HG03196 (cell line): ENCODE measurements around the gene EFCAB6.

ENCODE experiments used
- ATAC-seq: cut with Tn5 transposase; IDR thresholded peaks from one replicate; pipeline ENCODE4 v1.9.1; 2021; ENCODE audit not compliant: unreplicated experiment

EFCAB6 gene

DNA sequence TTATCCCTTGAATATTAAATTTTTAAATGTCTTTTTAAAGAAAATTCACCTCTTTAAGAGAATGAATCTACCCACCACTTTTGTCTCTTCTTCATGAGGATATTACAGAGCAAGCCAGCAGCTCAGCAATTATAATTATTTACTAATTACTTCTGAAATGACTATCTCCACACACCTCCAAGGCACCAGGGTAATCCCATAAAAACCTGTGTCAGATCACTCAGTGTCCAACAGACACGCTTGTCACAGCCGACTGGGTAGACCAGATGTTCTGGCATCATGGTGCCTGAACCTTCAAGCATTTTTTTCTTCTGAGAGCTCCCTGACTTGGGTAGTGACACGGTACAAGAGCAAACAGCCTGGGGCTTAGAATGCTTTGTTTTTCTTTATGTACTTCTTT lies 61.4 kb downstream of the EFCAB6 start:
- ATAC-seq = no peak

DNA sequence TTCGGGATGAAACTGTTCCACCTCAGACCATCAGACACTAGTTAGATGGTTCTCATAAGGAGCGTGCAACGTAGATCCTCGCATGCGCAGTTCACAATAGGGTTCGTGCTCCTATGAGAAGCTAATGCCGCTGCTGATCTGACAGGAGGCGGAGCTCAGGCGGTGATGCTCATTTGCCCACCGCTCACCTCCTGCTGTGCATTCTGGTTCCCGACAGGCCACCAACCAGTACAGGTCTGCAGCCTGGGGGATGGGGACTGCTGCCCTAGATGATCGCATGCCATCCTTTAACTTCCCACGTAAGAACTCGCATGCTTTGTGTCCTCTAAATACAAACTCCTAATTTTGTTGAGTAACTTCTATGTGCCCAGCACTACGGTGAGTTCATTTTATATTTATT lies 62.6 kb downstream of the EFCAB6 start:
- no peak for ATAC-seq

DNA sequence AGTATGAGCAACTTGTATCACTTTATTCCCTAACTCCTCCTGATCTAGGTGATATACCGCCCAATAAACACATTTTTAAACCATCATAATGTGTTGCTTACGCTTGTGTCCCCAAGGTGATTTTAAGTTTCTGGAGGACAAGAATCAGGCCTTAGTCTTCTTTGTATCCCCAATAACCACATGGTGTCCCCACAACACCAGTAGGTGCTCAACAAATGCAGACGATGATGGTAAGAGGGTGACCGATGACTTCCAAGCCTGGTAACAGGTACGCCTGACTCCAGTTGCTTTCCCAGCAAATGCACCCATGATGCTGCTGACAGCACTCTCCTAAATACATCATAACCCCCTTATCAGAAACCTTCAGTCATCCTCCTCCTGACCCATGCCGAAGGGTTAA lies 64.2 kb downstream of the EFCAB6 start:
- ATAC-seq = no peak

DNA sequence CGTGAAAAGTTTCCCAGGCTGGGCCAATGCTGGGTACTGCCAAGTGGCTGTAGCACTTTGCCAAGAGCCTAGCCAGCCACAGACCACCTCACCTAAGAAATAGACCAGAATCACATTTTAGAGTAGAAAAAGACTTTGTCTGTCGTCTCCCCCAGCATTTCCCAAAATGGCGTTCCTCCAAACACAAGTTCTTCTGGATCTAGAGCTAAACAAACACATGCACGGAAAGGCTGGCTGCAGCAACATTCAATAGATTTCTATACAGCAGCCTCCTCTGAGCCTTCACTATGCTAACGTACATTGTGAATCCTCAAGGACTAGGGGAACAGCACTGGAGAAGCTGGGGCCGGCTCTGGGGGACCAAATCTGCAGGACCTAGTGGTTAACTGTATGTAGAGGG lies 65.0 kb downstream of the EFCAB6 start:
- ATAC-seq = no peak

DNA sequence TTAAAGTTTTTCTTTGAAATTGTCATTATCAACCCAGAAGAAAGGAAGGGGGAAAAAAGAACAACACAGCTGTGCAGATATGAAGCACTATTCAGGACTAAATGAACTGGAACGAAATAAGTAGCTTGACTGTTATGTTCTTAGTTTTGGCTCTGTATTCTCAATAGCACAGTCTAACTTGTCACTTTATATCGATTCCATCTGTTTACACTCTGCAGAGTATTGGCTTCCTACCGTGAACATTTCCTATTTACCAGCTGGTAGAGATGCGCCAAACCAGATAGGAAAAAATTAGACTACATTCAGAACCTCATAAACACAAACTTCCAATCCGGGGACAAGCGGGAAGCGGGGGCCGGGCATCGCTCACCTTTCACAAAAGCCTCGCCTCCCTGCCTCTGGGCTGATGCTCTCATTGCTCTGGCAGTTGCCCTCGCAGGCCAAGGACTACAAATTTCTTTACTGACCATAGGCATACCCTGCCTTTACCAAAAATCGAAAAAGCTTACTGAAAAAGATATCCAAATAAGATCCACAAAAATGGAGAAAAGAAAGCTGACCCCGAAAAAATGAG lies 66.2 kb downstream of the EFCAB6 start:
- ATAC-seq = no peak

DNA sequence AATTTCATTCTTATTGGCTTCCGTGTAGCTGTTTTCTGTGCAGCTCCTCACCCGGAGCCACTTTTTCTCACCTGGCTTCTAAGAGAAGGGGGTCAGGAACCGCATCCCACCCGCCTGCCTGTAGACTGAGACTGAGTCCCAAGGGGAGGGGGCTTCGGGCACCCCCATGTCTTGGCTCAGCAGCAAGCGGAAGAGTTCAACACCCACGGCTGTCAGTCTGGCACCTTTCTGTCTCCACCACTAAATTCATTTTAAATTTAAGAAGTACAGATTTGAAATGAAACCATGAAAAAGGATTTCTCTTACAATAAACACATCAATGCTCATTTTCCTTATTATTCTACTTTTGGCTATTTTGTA lies 66.7 kb downstream of the EFCAB6 start:
- no peak for ATAC-seq

DNA sequence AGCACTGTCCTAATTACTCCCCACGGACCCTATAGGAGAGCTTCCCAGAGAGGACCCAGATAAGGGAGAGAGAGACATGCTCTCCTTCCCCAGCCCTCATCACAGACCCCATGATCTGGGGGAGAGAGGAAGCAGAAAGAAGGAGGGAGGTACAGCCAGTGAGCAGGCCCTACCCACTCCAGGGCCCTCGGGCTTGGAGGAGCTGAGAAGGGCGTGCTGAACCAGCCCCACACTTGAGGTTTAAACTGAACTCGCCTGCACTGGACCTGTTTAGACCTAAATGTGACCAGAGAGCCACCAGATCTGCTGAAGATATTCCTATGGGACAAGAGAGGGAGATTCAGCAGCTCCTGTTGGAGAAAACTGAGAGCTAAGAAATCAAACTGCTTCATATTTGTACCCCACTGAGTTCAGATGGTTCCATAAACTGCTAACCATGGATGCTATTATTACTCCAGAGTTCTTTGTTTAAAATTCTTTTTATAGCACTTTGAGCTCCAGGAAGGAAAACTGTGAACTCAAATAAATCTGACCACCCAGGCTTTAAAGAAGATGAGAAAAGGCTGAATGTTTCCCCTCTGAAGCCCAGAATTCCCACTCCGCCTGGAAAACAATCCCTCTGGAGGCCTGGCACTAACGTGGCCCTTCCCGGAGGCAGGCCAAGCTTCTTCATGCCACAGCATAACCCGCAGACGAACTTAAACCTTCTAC lies 67.2 kb downstream of the EFCAB6 start:
- ATAC-seq = no peak

DNA sequence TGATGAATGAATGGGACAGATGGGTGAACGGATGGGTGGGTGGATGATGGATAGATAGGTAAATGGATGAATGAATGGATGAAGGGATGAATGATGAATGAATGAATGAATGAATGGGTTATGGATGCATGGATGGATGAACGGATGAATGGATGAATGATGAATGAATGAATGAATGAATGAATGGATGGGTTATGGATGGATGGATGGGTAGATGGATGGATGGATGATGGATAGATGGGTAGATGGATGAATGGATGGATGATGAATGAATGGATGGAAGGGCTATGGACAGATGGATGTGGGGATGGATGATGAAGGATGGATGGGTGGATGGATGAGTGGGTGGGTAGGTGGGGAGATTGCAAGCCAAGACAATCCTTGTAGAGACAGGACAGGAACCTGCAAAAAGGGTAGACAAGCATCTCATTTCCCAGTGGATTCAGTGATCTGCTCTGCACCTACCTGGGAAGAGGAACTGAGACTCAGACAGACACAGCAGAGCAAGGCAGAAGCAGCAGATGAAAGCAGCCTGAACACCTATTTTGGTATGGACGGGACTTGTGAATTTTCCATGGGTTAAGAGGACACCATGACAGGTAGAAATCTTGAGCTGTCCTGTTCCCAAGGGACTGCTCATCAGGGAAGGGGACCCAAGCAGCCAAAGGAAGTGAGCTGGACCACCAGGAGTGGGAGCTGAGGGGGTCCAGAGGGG lies 68.0 kb downstream of the EFCAB6 start:
- no peak for ATAC-seq

DNA sequence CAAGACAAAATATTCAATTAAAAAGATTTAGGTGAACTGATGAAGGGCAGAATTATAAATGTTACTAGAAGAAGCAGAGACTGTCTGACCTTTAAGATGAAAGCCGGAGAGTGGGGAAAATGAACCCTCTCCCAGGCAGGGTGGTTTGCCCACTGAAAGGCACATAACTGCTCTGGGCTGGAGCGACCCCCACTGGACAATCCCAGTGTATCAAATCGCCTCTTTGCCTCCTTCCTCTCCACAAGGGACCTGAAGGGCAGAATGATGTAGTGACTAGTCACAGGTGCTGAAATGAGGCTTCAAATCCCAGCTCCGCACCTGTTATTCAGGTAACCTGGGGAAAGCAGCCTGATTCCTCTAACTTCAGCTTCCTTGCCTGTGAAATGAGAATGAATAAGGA lies 69.0 kb downstream of the EFCAB6 start:
- no peak for ATAC-seq

DNA sequence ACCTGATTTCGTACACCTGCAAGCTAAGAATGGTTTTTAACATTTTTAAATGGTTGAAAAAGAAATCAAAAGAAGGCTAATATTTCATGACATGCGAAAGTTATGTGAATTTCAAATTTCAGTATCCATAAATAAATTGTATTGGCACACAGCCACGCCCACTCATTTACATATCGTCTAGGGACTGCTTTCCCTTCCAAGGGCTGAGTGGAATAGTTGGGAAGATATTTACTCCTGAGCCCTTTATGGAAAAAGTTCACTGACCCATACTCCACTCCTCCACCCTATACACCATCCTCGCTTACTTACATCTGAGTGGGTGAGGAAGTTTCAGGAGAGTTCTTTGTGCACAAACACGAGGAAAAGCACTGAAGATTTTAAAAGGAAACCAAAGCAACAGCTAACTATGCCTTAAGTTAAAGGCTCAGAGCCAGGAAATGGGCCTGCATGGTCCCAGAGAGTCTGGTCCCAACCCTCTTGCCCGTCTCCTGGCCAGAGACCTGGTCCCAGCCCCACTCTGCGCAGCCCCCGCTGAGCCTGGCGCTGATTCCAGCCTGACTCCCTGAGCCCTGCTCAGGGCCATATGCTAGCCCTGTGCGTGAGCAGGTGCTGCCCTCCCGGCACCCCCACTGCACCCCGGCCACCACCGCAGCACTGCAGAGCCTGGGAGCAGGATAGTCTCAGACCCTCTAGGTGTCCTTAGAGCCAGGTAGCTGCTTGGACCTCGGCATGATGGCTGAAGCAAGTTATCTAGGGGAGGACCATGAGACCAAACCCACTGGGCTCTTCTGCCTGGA lies 69.8 kb downstream of the EFCAB6 start:
- no peak for ATAC-seq

DNA sequence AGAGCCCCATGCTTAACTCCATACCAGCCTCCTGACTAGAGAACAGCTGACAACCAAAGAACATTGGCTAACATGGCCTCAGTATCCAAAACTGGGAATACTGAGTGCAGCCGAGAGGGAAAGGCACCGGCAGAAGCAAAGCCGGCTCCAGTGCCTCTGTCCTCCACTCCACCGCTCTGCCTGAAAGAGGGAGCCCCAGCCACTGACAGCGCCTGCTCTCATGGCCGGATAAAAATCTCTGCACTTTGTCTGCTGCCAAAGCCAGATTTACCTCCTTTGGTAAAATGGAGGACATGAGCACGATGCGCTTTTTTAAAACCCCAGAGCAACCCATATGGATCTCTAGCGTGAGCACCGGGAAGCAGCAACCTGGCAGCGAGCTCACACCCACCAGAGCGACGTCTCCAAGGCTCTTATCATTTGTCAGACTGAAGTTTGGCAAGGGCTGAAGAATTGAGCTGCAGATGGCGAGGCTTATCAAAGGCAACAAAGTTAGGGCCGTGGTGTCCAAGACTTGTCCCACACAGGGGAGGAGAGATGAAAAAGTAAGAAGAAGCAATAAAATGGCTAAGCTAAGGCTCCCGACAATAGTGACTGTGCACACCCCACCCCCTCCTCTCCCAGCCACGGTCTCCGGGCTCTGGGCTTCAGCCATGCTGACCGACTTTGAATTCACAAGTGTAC lies 71.4 kb downstream of the EFCAB6 start:
- no peak for ATAC-seq

DNA sequence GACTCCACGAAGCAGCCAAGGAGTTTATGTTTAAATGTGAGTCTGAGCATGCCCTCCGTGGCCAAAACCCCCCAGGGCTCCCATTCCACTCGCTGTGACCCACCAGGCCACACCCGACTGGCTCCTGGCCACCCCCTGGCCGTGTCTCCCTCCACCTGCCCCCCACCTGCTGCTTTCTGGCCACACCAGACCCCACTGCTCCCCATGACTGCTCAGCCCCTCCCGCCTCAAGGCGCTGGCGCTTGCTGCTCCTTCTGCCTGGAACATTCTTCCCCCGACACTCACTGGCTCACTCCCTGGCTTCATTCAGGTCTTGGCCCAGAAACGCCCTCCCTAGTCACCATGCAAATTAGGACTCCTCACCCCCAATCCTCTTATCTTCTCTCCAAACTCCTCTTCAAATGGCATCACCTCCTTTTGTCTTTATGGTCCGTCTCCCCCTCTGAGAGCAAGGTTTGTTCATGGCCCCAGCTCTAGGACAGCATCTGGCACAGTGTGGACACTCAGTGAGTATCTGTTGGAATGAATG lies 72.2 kb downstream of the EFCAB6 start:
- ATAC-seq = no peak

DNA sequence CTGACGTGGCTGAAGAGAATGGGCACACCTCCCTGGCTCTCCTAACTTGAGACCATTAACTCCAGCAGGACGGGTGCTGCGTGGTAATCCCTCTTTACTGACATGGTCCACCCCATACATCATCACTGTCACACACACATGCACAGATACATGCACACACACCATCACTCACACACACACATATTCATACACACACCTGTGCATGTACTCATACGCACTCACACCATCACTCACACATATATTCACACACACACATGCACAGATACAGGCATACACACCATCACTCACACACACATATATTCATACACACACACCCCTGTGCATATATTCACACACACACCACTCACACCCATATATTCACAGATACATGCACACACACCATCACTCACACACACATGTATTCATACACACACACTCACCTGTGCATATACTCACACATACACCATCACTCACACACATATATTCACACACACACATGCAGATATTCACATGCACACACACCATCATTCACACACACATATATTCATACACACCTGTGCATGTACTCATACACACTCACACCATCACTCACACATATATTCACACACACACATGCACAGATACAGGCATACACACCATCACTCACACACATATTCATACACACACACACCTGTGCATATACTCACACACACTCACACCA lies 74.8 kb downstream of the EFCAB6 start:
- ATAC-seq = no peak

DNA sequence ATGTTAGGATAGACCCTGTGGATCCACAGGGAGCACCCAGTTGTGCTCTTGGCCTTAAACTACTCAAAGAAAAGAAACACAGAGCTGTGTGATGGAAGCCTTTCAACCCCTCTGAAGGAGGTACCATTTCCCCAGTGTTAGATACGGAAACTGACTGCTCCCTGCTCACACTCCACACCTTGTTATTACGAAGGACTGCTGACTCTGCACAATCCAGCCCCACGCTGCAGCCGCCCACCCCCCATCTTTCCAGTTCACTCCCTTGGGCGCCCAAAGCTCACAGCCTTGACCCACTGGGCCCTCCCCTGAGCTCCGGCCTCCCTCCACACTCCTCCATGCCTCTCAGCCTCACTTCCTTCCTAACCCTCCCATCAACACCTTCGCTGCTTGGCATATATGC lies 75.5 kb downstream of the EFCAB6 start:
- ATAC-seq = no peak

DNA sequence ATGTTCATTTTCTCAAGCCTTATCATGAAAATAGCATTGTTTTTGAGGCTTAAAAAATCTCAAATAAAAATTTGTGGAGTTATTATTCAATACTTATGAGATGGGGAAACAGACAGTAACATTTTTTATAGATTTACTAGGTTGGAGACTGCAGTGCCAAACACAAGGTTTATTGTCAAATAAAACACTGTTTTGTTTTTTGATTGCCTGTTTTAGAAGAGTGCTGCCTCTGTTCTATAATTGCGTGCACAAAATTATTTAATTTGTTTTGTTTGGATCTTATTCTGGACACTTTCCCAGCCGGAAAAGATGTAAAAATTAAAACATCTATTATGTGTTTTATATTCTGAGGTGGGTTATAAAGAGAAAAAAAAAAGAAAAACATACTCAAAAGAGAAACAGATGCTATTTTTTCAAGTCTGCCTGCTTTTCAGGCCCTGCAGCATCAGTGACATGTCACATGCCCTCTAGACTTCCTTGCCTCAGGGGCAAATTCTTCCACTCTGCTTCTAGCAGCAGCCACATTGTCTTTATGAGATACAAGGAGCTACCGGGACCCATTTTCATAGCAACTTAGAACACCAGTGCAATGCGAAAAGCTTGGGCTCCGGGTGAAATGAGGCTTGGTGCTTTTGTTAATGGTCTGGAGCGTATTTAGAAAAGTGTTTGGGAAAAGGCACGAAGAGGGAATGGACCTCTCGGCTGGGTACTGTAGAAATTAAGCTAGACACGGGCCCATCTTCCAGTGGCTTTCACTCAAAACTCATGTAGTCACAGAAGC lies 77.5 kb downstream of the EFCAB6 start:
- no peak for ATAC-seq

DNA sequence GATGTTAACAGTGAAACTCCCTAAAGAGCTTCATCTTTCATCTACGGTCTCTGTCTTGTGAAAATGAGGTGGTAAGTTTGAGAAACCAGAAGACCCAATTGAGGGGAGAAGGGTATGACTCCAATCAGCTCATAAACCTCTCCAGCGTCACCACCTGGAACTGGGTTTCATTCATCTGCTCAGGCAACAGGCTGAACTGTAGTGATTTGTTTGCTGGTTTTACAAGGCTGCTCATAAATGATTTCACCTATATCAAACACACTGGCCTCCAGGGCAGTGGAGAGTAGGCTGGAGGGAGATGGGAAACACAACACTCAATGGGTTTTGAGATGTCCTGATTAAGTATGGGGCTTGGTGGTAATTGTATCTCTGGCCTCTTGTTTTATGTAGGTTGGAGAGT lies 79.0 kb downstream of the EFCAB6 start:
- ATAC-seq = no peak

DNA sequence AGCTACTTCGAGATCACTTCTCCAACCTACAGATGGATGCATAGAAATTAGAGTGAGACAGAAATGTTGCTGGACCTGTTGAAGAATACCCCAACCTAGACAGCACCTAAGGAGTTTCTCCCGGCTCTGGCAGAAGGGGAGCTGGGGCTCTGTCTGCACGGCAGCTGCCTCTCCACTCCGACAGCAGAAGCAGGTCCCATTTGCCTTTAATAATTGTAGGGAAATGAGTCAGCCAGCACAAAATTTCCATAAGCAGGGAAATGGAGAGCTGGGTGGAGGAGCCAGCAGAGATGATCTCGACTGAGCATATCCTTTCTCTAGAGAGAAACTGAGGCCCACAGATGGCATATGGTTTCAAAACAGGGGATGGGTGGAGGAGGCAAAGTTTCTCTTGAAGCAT lies 80.1 kb downstream of the EFCAB6 start:
- no peak for ATAC-seq

DNA sequence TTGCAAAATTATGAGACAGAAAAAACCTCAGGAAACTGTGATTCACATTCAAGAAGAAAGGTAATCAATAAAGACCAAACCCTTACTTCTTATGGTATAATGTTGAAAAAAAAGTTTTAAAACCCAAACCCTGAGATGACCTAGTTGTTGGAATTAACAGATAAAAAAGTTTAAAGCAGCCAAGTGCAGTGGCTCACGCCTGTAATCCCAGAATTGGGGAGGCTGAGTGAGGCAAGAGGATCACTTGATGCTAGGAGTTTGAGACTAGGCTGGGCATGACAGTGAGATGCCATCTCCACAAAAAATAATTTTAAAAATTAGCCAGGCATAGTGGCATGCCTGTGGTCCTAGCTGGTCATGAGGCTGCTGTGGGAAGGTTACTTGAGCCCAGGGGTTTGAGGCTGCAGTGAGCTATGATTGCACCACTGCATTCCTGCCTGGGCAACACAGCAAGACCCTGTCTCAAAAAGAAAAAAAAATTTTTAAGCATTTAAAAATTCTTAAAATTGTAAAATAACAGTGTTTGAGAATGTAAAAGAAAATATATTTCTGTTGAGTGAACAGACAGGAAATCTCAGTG lies 85.1 kb downstream of the EFCAB6 start:
- ATAC-seq = no peak

DNA sequence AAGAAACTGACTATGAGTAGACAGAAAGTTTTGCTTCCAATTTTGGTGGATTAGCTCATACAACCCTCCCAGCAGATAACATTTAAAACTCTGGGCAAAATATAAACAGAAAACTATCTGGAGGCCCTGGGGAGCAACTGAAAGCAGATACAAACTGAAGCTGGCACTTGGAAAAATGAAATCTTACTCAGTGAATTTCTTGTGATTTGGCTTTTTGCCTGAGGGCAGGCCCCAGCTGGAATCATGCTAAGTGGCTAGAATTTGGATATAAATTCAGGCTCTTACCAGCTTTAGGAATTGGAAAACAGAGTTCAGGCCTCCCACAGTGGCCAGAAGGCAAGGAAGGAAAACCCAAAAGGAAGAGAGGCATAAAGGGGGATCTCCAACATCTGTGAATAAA lies 85.8 kb downstream of the EFCAB6 start:
- no peak for ATAC-seq
